AG10803 (cell line): ENCODE data around the gene UVSSA.

ENCODE experiments used
- DNase-seq: peaks from one replicate; pipeline ENCODE4 v3.0.0; 2010; ENCODE audit warnings: low read depth
- H3K4me3 ChIP-seq: 2 replicates; pipeline ENCODE4 v1.5.1; 2011; ENCODE audit warnings: mild to moderate bottlenecking, low read length, control low read depth
- CTCF ChIP-seq: conservative IDR thresholded peaks from 2 replicates; pipeline ENCODE4 v1.5.1; 2011; ENCODE audit warnings: mild to moderate bottlenecking, low read length, control low read depth, inconsistent platforms

UVSSA gene

DNA sequence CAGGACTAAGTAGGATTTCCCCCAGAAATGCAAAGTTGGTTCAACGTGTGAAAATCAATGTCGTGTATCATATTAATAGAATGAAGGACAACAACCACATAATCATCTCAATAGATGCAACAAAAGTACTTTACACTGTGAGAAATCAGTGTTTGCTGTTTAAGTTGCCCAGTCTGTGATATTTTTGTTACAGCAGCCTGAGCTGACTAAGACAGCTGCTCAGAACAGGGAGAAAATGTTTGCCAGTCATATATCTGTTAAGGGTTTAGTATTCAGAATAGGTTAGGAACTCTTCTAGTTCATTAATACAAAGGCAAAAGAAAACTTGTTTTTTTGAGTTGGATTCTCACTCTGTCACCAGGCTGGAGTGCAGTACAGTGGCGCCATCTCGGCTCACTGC is 44.8 kb upstream of the UVSSA start:
- DNase-seq, result no peak
- no peak for TF ChIP-seq CTCF

GRCh38 chr4:1305261-1305711 is 41.7 kb upstream of the UVSSA start:
- DNase-seq, result no peak
- no peak overlapping the region for H3K4me3 ChIP-seq
- no peak for TF ChIP-seq CTCF

More for the DNA sequence above, 44.8 kb upstream of the UVSSA start:
- H3K4me3 ChIP-seq, result no peak overlapping the region

DNA sequence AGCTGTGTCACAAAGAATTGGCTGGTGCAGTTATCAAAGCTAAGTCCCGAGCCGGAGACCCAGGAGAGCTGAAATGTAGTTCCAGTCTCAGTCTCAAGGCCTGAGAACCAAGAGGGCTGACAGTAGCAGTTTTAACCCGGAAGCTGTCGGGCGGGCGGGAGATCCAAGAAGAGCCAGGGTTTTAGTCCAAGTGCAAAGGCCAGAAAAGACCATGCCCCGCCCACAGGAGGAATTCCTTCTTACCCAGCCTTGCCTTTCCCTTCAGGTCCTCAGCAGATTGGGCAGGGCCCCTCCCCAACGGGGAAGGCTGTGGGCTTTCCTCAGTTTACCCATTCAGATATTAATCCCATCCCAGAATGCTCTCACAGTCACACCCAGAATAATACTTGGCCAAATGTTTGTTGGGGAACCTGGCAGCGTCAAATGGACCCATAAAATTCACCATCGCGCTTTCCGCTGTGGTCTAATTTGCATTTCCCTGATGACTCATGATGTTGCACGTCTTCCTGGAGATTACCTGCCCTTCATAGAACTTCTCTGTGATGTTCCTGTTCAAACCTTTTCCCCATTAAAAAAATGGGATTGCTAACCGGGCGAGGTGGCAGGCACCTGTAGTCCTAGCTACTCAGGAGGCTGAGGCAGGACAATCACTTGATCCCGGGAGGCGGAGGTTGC is 41.1 kb upstream of the UVSSA start:
- no peak for TF ChIP-seq CTCF
- no peak overlapping the region for H3K4me3 ChIP-seq
- DNase-seq, result no peak

GRCh38 chr4:1307951-1308735 is 38.9 kb upstream of the UVSSA start:
- H3K4me3 ChIP-seq, result no peak overlapping the region
- no peak for DNase-seq
- no peak for TF ChIP-seq CTCF

GRCh38 chr4:1309261-1310010 is 37.6 kb upstream of the UVSSA start:
- H3K4me3 ChIP-seq, result peak overlapping the region; percentile 55

More at GRCh38 chr4:1309261-1310010, 37.6 kb upstream of the UVSSA start:
- peak; percentile 93 for DNase-seq
- TF ChIP-seq CTCF, result no peak
